SK-N-SH (cell line): ENCODE measurements around the gene GRK5. TPM values are rescaled to one million over a fixed set of nuclear protein-coding genes. Genes with fewer than 3 reads are reported as not detected.

Source experiments
- CTCF ChIA-PET: fragments of 300-600, 350-600 bp; formaldehyde crosslinking; extraction: SDS; loops from one replicate; lab custom pipeline; 2021; lab: Yijun Ruan, JAX
- POLR2A ChIA-PET: fragments of 350-600 bp; sonication (Branson Sonifier 250); formaldehyde crosslinking; extraction: SDS; loops from one replicate; lab custom pipeline; 2020; ENCODE audit warnings: antibody characterized with exemption, inconsistent platforms; lab: Yijun Ruan, JAX
- DNase-seq: peaks from one replicate; pipeline ENCODE4 v3.0.0; 2012
- H2AFZ ChIP-seq: fragments of 200-600 bp; sonication (generic); 2 replicates; pipeline ENCODE4 v1.8.1; 2016; ENCODE audit warnings: antibody characterized with exemption, mild to moderate bottlenecking, low read depth
- H3F3A ChIP-seq: fragments of 200-600 bp; sonication (generic); replicated peaks from 2 replicates; pipeline ENCODE3; 2016; ENCODE audit warnings: antibody characterized with exemption, mild to moderate bottlenecking; ENCODE audit not compliant: insufficient read depth
- H3K27ac ChIP-seq, 2 experiments: fragments of 200-500 bp in 1 of 2; fragments of 200-600 bp in 1 of 2; sonication (Bioruptor generic) in 1 of 2; sonication (generic), shearing (Covaris generic) in 1 of 2; 2 replicates each; pipeline versions ENCODE4 v1.5.1 to v1.6.1; 2014 to 2016; ENCODE audit warnings: low read depth in 2 of 2, inconsistent platforms in 1 of 2, low read length in 1 of 2, mild to moderate bottlenecking in 1 of 2, mixed read lengths in 1 of 2
- H3K27me3 ChIP-seq: fragments of 200-600 bp; sonication (generic), shearing (Covaris generic); 2 replicates; pipeline ENCODE4 v1.6.1; 2016; ENCODE audit warnings: mixed run types; ENCODE audit not compliant: insufficient read depth
- H3K36me3 ChIP-seq, 2 experiments: fragments of 200-500 bp in 1 of 2; fragments of 200-600 bp in 1 of 2; sonication (Bioruptor generic) in 1 of 2; sonication (generic) in 1 of 2; replicated peaks in 1 of 2; 2 replicates each; pipeline versions ENCODE3 to v1.5.1; 2014 to 2016; ENCODE audit warnings: low read length in 1 of 2, mild to moderate bottlenecking in 1 of 2; ENCODE audit not compliant: insufficient read depth in 2 of 2, control insufficient read depth in 1 of 2
- H3K4me1 ChIP-seq, 2 experiments: fragments of 200-500 bp in 1 of 2; fragments of 200-600 bp in 1 of 2; sonication (Bioruptor generic) in 1 of 2; sonication (generic), shearing (Covaris generic) in 1 of 2; 2 replicates each; pipeline versions ENCODE4 v1.5.1 to v1.6.1; 2014 to 2016; ENCODE audit warnings: low read depth in 1 of 2, low read length in 1 of 2, mixed run types in 1 of 2; ENCODE audit not compliant: insufficient read depth in 2 of 2, control insufficient read depth in 1 of 2
- H3K4me2 ChIP-seq: fragments of 200-600 bp; sonication (generic), shearing (Covaris generic); 2 replicates; pipeline ENCODE4 v1.6.1; 2017; ENCODE audit warnings: mixed run types
- H3K4me3 ChIP-seq, 2 experiments: fragments of 200-500 bp in 1 of 2; fragments of 200-600 bp in 1 of 2; sonication (Bioruptor generic) in 1 of 2; sonication (generic), shearing (Covaris generic) in 1 of 2; 2 replicates each; pipeline versions ENCODE4 v1.5.1 to v1.8.1; 2014 to 2016; ENCODE audit warnings: low read depth in 2 of 2, inconsistent platforms in 1 of 2, low read length in 1 of 2, mild to moderate bottlenecking in 1 of 2, mixed read lengths in 1 of 2, moderate library complexity in 1 of 2
- H3K79me2 ChIP-seq: fragments of 200-600 bp; sonication (generic); 2 replicates; pipeline ENCODE4 v1.8.1; 2017; ENCODE audit warnings: mild to moderate bottlenecking; ENCODE audit not compliant: insufficient read depth
- H3K9ac ChIP-seq: fragments of 200-600 bp; sonication (generic); 2 replicates; pipeline ENCODE4 v1.6.1; 2017; ENCODE audit warnings: mixed run types
- H3K9me2 ChIP-seq: fragments of 200-600 bp; sonication (generic); 2 replicates; pipeline ENCODE4 v1.6.1; 2017; ENCODE audit warnings: mixed run types
- H3K9me3 ChIP-seq: fragments of 200-600 bp; sonication (generic); 2 replicates; pipeline ENCODE4 v1.6.1; 2017; ENCODE audit warnings: mixed run types, mild to moderate bottlenecking, moderate library complexity
- H4K20me1 ChIP-seq: fragments of 200-600 bp; sonication (generic); 2 replicates; pipeline ENCODE4 v1.6.1; 2017; ENCODE audit warnings: mild to moderate bottlenecking, mixed run types; ENCODE audit not compliant: insufficient read depth
- CHD2 ChIP-seq: fragments of 150-350 bp; IDR thresholded peaks from 2 replicates; pipeline ENCODE4 v1.6.1; 2018; ENCODE audit warnings: low read length; ENCODE audit not compliant: partially characterized antibody
- ELF1 ChIP-seq: IDR thresholded peaks from 2 replicates; pipeline ENCODE4 v1.4.0; 2012
- EP300 ChIP-seq, 2 experiments: IDR thresholded peaks; 2 replicates each; pipeline versions ENCODE4 v1.4.0 to v1.6.1; 2012; ENCODE audit warnings: borderline replicate concordance in 1 of 2, low read depth in 1 of 2, low read length in 1 of 2
- EZH2phosphoT487 ChIP-seq: fragments of 200-600 bp; sonication (generic); IDR thresholded peaks from 2 replicates; pipeline ENCODE4 v1.6.1; 2017; ENCODE audit warnings: low read depth, mixed run types, mild to moderate bottlenecking, antibody characterized with exemption, moderate library complexity, borderline replicate concordance
- FOXJ3 ChIP-seq: sonication (generic); formaldehyde crosslinking; IDR thresholded peaks from 2 replicates; pipeline ENCODE4 v1.5.1; 2020; ENCODE audit warnings: mild to moderate bottlenecking, missing genetic modification reagents
- FOXM1 ChIP-seq: IDR thresholded peaks from 2 replicates; pipeline ENCODE4 v1.4.0; 2012; ENCODE audit warnings: low read depth, mild to moderate bottlenecking
- GATA2 ChIP-seq: sonication (generic); formaldehyde crosslinking; IDR thresholded peaks from 2 replicates; pipeline ENCODE4 v1.5.0; 2020; ENCODE audit warnings: mild to moderate bottlenecking, missing genetic modification reagents
- JUND ChIP-seq: IDR thresholded peaks from 2 replicates; pipeline ENCODE4 v1.4.0; 2012
- MEF2A ChIP-seq: IDR thresholded peaks from 2 replicates; pipeline ENCODE4 v1.4.0; 2012; ENCODE audit warnings: low read depth, borderline replicate concordance
- MXI1 ChIP-seq: IDR thresholded peaks from 2 replicates; pipeline ENCODE4 v1.6.1; 2012; ENCODE audit warnings: mild to moderate bottlenecking, low read depth, low read length, improper control_type of control experiment
- NFIC ChIP-seq: IDR thresholded peaks from 2 replicates; pipeline ENCODE4 v1.4.0; 2012; ENCODE audit warnings: borderline replicate concordance
- NRF1 ChIP-seq: IDR thresholded peaks from 2 replicates; pipeline ENCODE4 v1.6.1; 2012; ENCODE audit warnings: low read depth, mild to moderate bottlenecking, low read length
- POLR2AphosphoS5 ChIP-seq: IDR thresholded peaks from 2 replicates; pipeline ENCODE4 v1.6.1; 2012; ENCODE audit warnings: low read depth, low read length
- RCOR1 ChIP-seq: fragments of 150-350 bp; IDR thresholded peaks from 2 replicates; pipeline ENCODE4 v1.6.1; 2017; ENCODE audit warnings: antibody characterized with exemption, low read length
- RXRA ChIP-seq: IDR thresholded peaks from 2 replicates; pipeline ENCODE4 v1.4.0; 2012; ENCODE audit warnings: low read depth, mild to moderate bottlenecking, borderline replicate concordance
- SMC3 ChIP-seq: IDR thresholded peaks from 2 replicates; pipeline ENCODE4 v1.6.1; 2012; ENCODE audit warnings: low read depth, low read length, improper control_type of control experiment
- TAF1 ChIP-seq: IDR thresholded peaks from 2 replicates; pipeline ENCODE4 v1.6.1; 2012; ENCODE audit warnings: low read depth, mild to moderate bottlenecking, low read length, moderate library complexity, borderline replicate concordance
- TCF12 ChIP-seq: IDR thresholded peaks from 2 replicates; pipeline ENCODE4 v1.4.0; 2012
- TEAD4 ChIP-seq: IDR thresholded peaks from 2 replicates; pipeline ENCODE4 v1.4.0; 2012; ENCODE audit warnings: mild to moderate bottlenecking, borderline replicate concordance; ENCODE audit not compliant: insufficient read depth
- YY1 ChIP-seq: IDR thresholded peaks from 2 replicates; pipeline ENCODE4 v1.4.0; 2012; ENCODE audit warnings: low read depth, mild to moderate bottlenecking
- WGBS: methylation state at CpG from one replicate; pipeline ENCODE4 v1.1.6; 2017; ENCODE audit warnings: low lambda C conversion rate; 5-methylcytosine and 5-hydroxymethylcytosine counted together
- polyA plus RNA-seq, 3 experiments: library from polyadenylated mRNA; depleted of rRNA; stranded (reverse); fragments of >200 nt; gene quantifications; 2 replicates each; pipeline ENCODE4 v1.2.3, GENCODE V29; 2012
- TF ChIP-seq, protein P1 (sequence below): IDR thresholded peaks from 2 replicates; pipeline ENCODE4 v1.6.1; 2012; ENCODE audit warnings: mild to moderate bottlenecking, low read depth, low read length, moderate library complexity
- TF ChIP-seq, protein P2 (sequence below): fragments of 150-350 bp; IDR thresholded peaks from 2 replicates; pipeline ENCODE4 v1.6.1; 2017; ENCODE audit warnings: antibody characterized with exemption, low read length, low read depth, borderline replicate concordance
- TF ChIP-seq, protein P3 (sequence below): IDR thresholded peaks from 2 replicates; pipeline ENCODE4 v1.4.0; 2012; ENCODE audit warnings: low read depth, borderline replicate concordance
- TF ChIP-seq, protein P4 (sequence below): IDR thresholded peaks from 2 replicates; pipeline ENCODE4 v1.4.0; 2012; ENCODE audit warnings: low read depth
- TF ChIP-seq, protein P5 (sequence below): fragments of 150-350 bp; IDR thresholded peaks from 2 replicates; pipeline ENCODE4 v1.6.1; 2016; ENCODE audit warnings: mild to moderate bottlenecking, low read depth, low read length

GRK5 gene
- polyA plus RNA-seq, 1 of the 3 experiments (the other 2 are of a cell fraction): 12.1 TPM

DNA sequence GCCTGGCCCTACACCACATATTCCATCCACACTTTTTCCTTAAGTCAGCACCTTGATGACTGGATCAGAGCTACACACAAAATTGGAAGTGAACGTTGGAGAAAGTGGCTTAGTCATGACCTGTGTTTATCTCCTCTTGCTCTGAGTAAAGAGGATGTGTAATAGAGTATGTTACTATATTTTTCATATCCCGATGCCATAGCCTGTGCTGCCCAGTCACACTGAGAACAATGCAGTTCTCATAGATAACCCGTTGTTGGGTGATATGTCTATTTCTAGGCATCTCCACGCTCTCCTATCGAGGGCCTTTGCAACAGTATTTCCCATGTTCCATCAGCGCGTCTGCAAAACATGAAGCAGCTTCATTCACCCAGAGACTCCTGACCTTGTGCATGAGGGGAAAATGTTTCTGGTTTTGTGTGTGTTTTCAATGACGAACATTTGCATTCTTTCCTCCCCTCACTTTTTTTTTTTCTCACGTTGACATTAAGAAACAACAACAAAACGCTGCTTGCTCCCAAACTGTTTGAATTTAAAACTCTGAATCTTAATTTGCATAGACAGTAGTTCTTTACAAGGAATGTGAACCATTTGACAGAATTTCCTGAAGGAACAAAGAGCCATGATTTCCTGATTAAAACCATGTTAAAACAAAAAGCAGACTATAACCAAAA lies 43.4 kb downstream of the GRK5 start:
- Histone ChIP-seq H2AFZ (peak overlapping the region; percentile 35; the same call in 1 of the 2 replicates), H3K27ac (peak overlapping the region; percentile 80 to 98), H3K4me1 (peaks cover 57 to 62% of the 10 kb centered on the region in 2 experiments), H3K79me2 (peaks cover 24% of the 10 kb centered on the region), H3K9ac (peak overlapping the region; percentile 62), H3K36me3 (no peaks in the 10 kb centered on the region), H3K27me3 (no peaks in the 10 kb centered on the region), H3K9me3 (no peaks in the 10 kb centered on the region), H3K4me3 (peak overlapping the region in 1 of 2 experiments; percentile 18; a peak in 1 of 4 replicates), H3F3A (peaks cover 39% of the 10 kb centered on the region), H3K9me2 (no peaks in the 10 kb centered on the region), H4K20me1 (no peaks in the 10 kb centered on the region), H3K4me2 (peak overlapping the region; percentile 39)
- 25% methylated on average over 10 of the region's 10 CpGs for WGBS
- no peak for DNase-seq
- CTCF ChIA-PET: interaction anchor here (1.2 to 2.3 kb wide), 4 partner anchors 9 to 195 kb away, joined by 3 to 10 read pairs (median 3); no protein-coding TSS in a partner anchor
- POLR2A ChIA-PET: no interaction called here
- TF ChIP-seq NRF1 (no peak), EZH2phosphoT487 (no peak), TCF12 (peak; percentile 59; the same call in 1 of the 2 replicates), ELF1 (no peak), FOXM1 (no peak), RCOR1 (no peak), MXI1 (no peak), SMC3 (no peak), TEAD4 (no peak), YY1 (peak; percentile 7; the same call in 1 of the 2 replicates), TAF1 (no peak), CHD2 (no peak), POLR2AphosphoS5 (no peak), FOXJ3 (CRISPR knock-in tag) (no peak), GATA2 (CRISPR knock-in tag) (no peak), NFIC (no peak), JUND (peak; percentile 63; the same call in 1 of the 2 replicates), MEF2A (no peak), RXRA (peak; percentile 70), EP300 (IDR thresholded peaks at IDR 0.05; ENCODE audit: borderline replicate concordance in 1 of 2, low read depth in 1 of 2, low read length in 1 of 2) (peak; percentile 4 to 62; a peak in 1 of 4 replicates)
- TF ChIP-seq, protein P1, sequence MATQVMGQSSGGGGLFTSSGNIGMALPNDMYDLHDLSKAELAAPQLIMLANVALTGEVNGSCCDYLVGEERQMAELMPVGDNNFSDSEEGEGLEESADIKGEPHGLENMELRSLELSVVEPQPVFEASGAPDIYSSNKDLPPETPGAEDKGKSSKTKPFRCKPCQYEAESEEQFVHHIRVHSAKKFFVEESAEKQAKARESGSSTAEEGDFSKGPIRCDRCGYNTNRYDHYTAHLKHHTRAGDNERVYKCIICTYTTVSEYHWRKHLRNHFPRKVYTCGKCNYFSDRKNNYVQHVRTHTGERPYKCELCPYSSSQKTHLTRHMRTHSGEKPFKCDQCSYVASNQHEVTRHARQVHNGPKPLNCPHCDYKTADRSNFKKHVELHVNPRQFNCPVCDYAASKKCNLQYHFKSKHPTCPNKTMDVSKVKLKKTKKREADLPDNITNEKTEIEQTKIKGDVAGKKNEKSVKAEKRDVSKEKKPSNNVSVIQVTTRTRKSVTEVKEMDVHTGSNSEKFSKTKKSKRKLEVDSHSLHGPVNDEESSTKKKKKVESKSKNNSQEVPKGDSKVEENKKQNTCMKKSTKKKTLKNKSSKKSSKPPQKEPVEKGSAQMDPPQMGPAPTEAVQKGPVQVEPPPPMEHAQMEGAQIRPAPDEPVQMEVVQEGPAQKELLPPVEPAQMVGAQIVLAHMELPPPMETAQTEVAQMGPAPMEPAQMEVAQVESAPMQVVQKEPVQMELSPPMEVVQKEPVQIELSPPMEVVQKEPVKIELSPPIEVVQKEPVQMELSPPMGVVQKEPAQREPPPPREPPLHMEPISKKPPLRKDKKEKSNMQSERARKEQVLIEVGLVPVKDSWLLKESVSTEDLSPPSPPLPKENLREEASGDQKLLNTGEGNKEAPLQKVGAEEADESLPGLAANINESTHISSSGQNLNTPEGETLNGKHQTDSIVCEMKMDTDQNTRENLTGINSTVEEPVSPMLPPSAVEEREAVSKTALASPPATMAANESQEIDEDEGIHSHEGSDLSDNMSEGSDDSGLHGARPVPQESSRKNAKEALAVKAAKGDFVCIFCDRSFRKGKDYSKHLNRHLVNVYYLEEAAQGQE: no peak
- TF ChIP-seq, protein P2, sequence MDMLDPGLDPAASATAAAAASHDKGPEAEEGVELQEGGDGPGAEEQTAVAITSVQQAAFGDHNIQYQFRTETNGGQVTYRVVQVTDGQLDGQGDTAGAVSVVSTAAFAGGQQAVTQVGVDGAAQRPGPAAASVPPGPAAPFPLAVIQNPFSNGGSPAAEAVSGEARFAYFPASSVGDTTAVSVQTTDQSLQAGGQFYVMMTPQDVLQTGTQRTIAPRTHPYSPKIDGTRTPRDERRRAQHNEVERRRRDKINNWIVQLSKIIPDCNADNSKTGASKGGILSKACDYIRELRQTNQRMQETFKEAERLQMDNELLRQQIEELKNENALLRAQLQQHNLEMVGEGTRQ: no peak
- TF ChIP-seq, protein P3, sequence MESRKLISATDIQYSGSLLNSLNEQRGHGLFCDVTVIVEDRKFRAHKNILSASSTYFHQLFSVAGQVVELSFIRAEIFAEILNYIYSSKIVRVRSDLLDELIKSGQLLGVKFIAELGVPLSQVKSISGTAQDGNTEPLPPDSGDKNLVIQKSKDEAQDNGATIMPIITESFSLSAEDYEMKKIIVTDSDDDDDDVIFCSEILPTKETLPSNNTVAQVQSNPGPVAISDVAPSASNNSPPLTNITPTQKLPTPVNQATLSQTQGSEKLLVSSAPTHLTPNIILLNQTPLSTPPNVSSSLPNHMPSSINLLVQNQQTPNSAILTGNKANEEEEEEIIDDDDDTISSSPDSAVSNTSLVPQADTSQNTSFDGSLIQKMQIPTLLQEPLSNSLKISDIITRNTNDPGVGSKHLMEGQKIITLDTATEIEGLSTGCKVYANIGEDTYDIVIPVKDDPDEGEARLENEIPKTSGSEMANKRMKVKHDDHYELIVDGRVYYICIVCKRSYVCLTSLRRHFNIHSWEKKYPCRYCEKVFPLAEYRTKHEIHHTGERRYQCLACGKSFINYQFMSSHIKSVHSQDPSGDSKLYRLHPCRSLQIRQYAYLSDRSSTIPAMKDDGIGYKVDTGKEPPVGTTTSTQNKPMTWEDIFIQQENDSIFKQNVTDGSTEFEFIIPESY: no peak
- TF ChIP-seq, protein P4, sequence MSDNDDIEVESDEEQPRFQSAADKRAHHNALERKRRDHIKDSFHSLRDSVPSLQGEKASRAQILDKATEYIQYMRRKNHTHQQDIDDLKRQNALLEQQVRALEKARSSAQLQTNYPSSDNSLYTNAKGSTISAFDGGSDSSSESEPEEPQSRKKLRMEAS: 0 out of 2 replicates have a peak, but pooled peaks have one; percentile 37
- TF ChIP-seq, protein P5, sequence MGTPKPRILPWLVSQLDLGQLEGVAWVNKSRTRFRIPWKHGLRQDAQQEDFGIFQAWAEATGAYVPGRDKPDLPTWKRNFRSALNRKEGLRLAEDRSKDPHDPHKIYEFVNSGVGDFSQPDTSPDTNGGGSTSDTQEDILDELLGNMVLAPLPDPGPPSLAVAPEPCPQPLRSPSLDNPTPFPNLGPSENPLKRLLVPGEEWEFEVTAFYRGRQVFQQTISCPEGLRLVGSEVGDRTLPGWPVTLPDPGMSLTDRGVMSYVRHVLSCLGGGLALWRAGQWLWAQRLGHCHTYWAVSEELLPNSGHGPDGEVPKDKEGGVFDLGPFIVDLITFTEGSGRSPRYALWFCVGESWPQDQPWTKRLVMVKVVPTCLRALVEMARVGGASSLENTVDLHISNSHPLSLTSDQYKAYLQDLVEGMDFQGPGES: no peak
